Osteoblast (primary cell): ENCODE data around the gene UBE3D. TPM values are rescaled to one million over a fixed set of nuclear protein-coding genes. Genes with fewer than 3 reads are reported as not detected.

Experiments used
- DNase-seq: peaks from one replicate; pipeline ENCODE4 v3.0.0; 2011; ENCODE audit warnings: low spot score, mixed read lengths; ENCODE audit not compliant: insufficient read length; ENCODE audit errors: missing footprints
- H2AFZ ChIP-seq: 2 replicates; pipeline ENCODE4 v1.6.0; 2011; ENCODE audit warnings: mild to moderate bottlenecking, low read length
- H3K27ac ChIP-seq: 2 replicates; pipeline ENCODE4 v1.5.1; 2011; ENCODE audit warnings: mild to moderate bottlenecking, low read depth, low read length, moderate library complexity
- H3K27me3 ChIP-seq: 2 replicates; pipeline ENCODE4 v1.6.0; 2012; ENCODE audit warnings: mild to moderate bottlenecking, control low read depth, inconsistent platforms, low read length, moderate library complexity; ENCODE audit not compliant: insufficient read depth
- H3K36me3 ChIP-seq: 2 replicates; pipeline ENCODE4 v1.5.1; 2011; ENCODE audit warnings: mild to moderate bottlenecking, low read length, control low read depth, moderate library complexity; ENCODE audit not compliant: insufficient read depth
- H3K4me1 ChIP-seq: 2 replicates; pipeline ENCODE4 v1.5.1; 2011; ENCODE audit warnings: mild to moderate bottlenecking, low read length, control low read depth, moderate library complexity; ENCODE audit not compliant: insufficient read depth
- H3K4me2 ChIP-seq: 2 replicates; pipeline ENCODE4 v1.6.0; 2011; ENCODE audit warnings: mild to moderate bottlenecking, low read length; ENCODE audit not compliant: insufficient read depth
- H3K4me3 ChIP-seq: fragments of 200-600 bp; sonication (generic); 3 replicates; pipeline ENCODE4 v1.5.1; 2012; ENCODE audit warnings: mild to moderate bottlenecking, low read length, inconsistent platforms; ENCODE audit not compliant: insufficient read depth
- H3K79me2 ChIP-seq: 2 replicates; pipeline ENCODE4 v1.6.0; 2012; ENCODE audit warnings: mild to moderate bottlenecking, low read length, control low read depth, inconsistent platforms; ENCODE audit not compliant: insufficient read depth
- H3K9me3 ChIP-seq: 2 replicates; pipeline ENCODE4 v1.5.1; 2011; ENCODE audit warnings: low read depth, low read length, control low read depth
- H4K20me1 ChIP-seq: 2 replicates; pipeline ENCODE4 v1.6.0; 2012; ENCODE audit warnings: mild to moderate bottlenecking, low read length, control low read depth; ENCODE audit not compliant: insufficient read depth
- CTCF ChIP-seq: IDR thresholded peaks from 2 replicates; pipeline ENCODE4 v1.5.1; 2011; ENCODE audit warnings: mild to moderate bottlenecking, low read depth, low read length, moderate library complexity; ENCODE audit errors: extremely low read depth
- total RNA-seq: library from RNA; depleted of rRNA; stranded (reverse); fragments of >200 nt; gene quantifications from 2 replicates; pipeline ENCODE4 v1.2.3, GENCODE V29; 2012

The UBE3D gene
- total RNA-seq, 1 donor = 8.3 TPM

GRCh38 chr6:82881519-82881918 lies 184.1 kb downstream of the UBE3D start:
- Histone ChIP-seq H3K27ac (no peak overlapping the region), H3K9me3 (no peaks in the 10 kb centered on the region), H3K4me1 (peaks cover 16% of the 10 kb centered on the region), H4K20me1 (no peaks in the 10 kb centered on the region), H3K4me3 (no peak overlapping the region), H3K36me3 (no peaks in the 10 kb centered on the region), H3K4me2 (no peak overlapping the region), H3K79me2 (no peaks in the 10 kb centered on the region), H2AFZ (no peak overlapping the region), H3K27me3 (peaks cover 27% of the 10 kb centered on the region)
- no peak for TF ChIP-seq CTCF
- DNase-seq = no peak

- no peak for TF ChIP-seq CTCF
- H3K4me1 ChIP-seq = peaks cover 27% of the 10 kb centered on the region
- H4K20me1 ChIP-seq = no peaks in the 10 kb centered on the region
- H3K9me3 ChIP-seq = no peaks in the 10 kb centered on the region
- no peak for DNase-seq
- H3K27ac ChIP-seq = no peak overlapping the region
- no peaks in the 10 kb centered on the region for H3K79me2 ChIP-seq
- peak overlapping the region; percentile 23 for H3K4me2 ChIP-seq
- H2AFZ ChIP-seq = no peak overlapping the region
- no peaks in the 10 kb centered on the region for H3K36me3 ChIP-seq
- no peak overlapping the region for H3K4me3 ChIP-seq
- H3K27me3 ChIP-seq = peaks cover 22% of the 10 kb centered on the region
Measured at GRCh38 chr6:82878812-82879211, 186.8 kb downstream of the UBE3D start.

DNA sequence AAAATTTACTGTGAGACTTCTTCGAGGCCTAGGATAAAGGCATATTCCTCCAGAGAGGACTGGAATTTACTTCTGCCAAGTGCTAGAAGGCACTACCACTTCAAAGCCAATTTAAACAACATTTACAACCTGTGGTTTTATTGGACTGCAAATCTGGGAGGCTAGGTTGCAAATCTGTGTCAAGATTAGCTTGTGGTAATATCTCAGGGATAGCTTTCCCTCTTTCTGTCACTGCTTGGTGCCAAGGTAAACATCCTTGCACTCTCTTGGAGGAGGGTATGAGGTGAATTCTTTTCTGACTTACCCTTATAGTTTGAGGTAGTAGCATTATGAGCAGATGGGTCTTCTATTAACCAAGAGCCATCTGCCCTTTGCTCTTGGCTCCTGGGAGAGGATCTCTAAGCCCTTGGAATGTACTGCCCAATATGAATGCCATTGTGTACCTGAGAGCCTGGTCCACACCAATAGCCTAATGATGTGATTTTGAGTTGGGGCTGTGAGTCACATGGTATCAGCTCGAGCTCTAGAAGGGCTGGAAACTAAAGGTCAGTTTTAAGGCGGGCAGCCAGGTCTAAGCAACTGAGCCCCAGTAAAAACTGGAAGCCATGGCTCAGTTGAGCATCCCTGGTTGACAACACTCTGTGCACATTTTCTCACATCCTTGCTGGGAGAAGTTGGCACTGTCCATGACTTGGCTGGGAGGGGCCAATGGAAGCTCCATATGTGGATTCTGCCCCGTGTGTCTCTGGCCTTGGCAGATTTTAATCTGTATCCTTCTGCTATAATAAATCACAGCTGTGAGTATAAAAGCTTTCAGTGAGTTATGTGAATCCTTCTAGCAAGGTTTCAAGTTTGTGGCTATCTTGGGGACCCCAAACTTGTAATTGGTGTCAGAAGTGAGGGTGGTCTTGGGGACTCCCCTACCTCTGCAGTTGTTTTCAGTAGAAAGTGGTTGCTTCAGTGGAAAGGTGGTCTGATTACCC lies 188.1 kb downstream of the UBE3D start:
- Histone ChIP-seq H3K79me2 (no peaks in the 10 kb centered on the region), H3K4me2 (peak overlapping the region; percentile 7), H3K27me3 (peaks cover 15% of the 10 kb centered on the region), H2AFZ (no peak overlapping the region), H4K20me1 (no peaks in the 10 kb centered on the region), H3K27ac (no peak overlapping the region), H3K9me3 (no peaks in the 10 kb centered on the region), H3K4me1 (peaks cover 27% of the 10 kb centered on the region), H3K36me3 (no peaks in the 10 kb centered on the region), H3K4me3 (no peak overlapping the region)
- DNase-seq = no peak
- no peak for TF ChIP-seq CTCF

DNA sequence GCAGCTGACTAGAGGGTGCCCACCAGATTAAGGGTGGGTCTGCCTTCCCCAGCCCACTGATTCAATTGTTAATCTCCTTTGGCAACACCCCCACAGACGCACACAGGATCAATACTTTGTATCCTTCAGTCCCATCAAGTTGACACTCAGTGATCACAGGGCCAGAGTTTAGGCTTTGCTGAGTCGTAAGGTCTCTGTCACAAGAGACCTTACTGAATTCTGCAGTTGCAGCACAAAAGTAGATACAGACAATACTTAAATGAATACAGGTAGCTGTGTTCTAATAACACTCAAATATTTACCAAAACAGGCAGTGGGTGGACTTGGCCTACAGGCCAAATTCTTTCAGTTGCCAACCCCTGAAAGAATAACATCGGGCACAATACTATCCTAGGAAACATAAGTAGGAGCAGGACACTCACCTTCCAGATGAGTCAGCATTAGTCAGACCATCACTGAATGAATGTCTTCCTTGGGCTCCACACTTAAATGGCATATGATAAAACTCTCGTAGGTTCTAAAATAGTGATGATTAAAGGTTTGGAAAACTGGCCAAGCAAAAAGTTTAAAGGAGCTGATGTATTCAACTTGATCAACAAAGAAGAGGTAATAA lies 190.0 kb downstream of the UBE3D start:
- Histone ChIP-seq H3K9me3 (no peaks in the 10 kb centered on the region), H3K79me2 (no peaks in the 10 kb centered on the region), H3K36me3 (no peaks in the 10 kb centered on the region), H3K27ac (no peak overlapping the region), H3K4me3 (no peak overlapping the region), H2AFZ (no peak overlapping the region), H3K4me1 (peaks cover 27% of the 10 kb centered on the region), H4K20me1 (no peaks in the 10 kb centered on the region), H3K4me2 (peak overlapping the region; percentile 48), H3K27me3 (peaks cover 4% of the 10 kb centered on the region)
- no peak for TF ChIP-seq CTCF
- DNase-seq = no peak
